PFSK-1 (cell line): ENCODE measurements around the gene TOM1L2.

ENCODE experiments used
- POLR2AphosphoS5 ChIP-seq: IDR thresholded peaks from 2 replicates; pipeline ENCODE4 v1.6.1; 2012; ENCODE audit warnings: low read depth, mild to moderate bottlenecking, control low read depth, low read length, moderate library complexity
- TAF1 ChIP-seq: IDR thresholded peaks from 2 replicates; pipeline ENCODE4 v1.6.1; 2012; ENCODE audit warnings: low read length, control low read depth, borderline replicate concordance; ENCODE audit not compliant: insufficient read depth
- TF ChIP-seq, protein P1 (sequence below), 2 experiments: IDR thresholded peaks; 2 replicates each; pipeline versions ENCODE4 v1.6.1 to v1.8.0; 2011 to 2012; ENCODE audit warnings: low read depth in 2 of 2, low read length in 2 of 2, control low read depth in 1 of 2, inconsistent platforms in 1 of 2, mild to moderate bottlenecking in 1 of 2, moderate library complexity in 1 of 2; ENCODE audit not compliant: insufficient read depth in 1 of 2

DNA sequence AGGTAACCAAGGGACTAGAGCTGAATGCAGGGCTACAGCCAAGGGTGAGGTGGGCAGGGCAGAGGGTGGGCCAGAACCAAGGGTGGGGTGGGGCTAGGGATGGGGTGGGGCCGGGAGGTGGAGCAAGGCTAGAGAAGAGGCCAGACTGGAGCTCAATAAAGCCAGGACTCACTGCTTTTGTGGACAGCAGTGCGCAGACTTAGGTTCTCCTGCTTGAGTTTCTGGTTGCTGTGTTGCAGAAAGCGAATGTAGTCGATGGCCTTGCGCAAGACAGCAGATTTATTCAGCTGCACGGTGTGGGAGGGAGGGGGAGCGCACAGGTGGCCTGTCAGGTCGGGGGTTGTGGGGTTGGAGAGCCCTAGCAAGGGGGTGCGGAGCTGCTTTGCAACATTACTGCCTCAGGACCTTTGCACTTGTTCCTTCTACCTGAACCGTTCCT lies 154.1 kb downstream of the TOM1L2 start:
- TF ChIP-seq, protein P1, sequence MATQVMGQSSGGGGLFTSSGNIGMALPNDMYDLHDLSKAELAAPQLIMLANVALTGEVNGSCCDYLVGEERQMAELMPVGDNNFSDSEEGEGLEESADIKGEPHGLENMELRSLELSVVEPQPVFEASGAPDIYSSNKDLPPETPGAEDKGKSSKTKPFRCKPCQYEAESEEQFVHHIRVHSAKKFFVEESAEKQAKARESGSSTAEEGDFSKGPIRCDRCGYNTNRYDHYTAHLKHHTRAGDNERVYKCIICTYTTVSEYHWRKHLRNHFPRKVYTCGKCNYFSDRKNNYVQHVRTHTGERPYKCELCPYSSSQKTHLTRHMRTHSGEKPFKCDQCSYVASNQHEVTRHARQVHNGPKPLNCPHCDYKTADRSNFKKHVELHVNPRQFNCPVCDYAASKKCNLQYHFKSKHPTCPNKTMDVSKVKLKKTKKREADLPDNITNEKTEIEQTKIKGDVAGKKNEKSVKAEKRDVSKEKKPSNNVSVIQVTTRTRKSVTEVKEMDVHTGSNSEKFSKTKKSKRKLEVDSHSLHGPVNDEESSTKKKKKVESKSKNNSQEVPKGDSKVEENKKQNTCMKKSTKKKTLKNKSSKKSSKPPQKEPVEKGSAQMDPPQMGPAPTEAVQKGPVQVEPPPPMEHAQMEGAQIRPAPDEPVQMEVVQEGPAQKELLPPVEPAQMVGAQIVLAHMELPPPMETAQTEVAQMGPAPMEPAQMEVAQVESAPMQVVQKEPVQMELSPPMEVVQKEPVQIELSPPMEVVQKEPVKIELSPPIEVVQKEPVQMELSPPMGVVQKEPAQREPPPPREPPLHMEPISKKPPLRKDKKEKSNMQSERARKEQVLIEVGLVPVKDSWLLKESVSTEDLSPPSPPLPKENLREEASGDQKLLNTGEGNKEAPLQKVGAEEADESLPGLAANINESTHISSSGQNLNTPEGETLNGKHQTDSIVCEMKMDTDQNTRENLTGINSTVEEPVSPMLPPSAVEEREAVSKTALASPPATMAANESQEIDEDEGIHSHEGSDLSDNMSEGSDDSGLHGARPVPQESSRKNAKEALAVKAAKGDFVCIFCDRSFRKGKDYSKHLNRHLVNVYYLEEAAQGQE (IDR thresholded peaks at IDR 0.05; ENCODE audit: insufficient read depth in 1 of 2, low read depth in 2 of 2, low read length in 2 of 2): no peak
- TF ChIP-seq TAF1 (no peak), POLR2AphosphoS5 (no peak; the same call in 1 of the 2 replicates)
